ENCODE data around the gene TOR3A.

DNA sequence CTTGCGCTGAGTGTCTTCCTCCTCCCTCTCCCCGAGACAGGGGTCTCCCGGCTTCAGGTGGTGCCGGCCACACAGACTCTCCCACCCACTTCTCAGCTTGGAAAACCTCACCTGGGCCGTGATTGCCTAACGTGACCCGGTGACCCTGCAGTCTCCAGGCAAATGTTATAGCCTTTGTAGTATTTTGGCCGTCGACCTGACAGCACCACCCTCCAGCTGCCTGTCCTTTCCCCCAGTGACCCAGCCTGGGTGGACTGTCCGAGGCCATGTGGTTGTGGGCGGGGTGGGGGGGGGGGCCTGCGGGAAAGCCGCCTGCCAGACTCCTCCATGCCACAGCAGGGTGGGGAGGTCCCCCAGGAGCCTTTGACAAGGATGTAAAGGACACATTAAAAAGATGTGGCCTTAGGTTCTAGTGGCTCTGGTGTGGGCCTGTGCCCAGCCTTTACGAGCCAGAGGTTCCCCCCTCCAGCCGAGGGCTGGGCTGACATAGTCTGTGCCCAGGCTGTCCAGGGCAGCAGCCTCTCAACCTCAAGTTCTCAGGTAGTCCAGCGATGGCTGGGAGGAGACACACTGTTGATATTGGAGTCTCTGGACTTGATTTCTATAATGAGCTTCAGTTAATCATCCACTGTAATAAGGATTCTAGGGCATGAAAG, 8.1 kb downstream of the TOR3A start:
- TF ChIP-seq POLR2A (IDR thresholded peaks at IDR 0.05; ENCODE audit: low read depth, low read length) (no peak), CTCF (IDR thresholded peaks at IDR 0.05 in 2 of 3, conservative IDR thresholded peaks at IDR 0.05 in 1 of 3; ENCODE audit: control insufficient read depth in 2 of 3, extremely low read depth in 1 of 3, insufficient read depth in 1 of 3, low read depth in 3 of 3, low read length in 3 of 3) (no peak)
